ENCODE measurements around the gene TCF12.

TCF12 gene

DNA sequence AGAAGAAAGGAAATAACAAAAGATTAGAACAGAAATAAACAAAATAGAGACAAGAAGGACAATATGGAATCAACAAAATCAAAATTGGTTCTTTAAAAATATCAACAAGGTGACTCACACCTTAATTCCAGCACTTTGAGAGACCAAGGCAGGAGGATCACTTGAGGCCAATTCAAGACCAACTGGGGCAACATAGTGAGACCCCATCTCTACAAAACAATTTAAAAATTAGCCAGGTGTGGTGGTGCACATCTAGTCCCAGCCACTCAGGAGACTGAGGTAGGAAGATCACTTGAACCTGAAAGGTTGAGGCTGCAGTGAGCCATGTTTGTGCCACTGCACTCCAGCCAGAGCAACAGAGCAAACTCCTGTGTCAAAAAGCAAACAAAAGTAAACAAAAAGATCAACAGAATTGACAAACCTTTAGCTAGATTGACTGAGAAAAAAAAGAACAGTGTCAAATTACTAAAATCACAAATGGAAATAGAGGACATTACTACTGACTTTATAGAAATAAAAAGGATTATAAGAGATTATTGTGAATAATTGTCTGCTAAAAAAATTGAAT lies 267.1 kb downstream of the TCF12 start:
- DNase-seq = no peak

DNA sequence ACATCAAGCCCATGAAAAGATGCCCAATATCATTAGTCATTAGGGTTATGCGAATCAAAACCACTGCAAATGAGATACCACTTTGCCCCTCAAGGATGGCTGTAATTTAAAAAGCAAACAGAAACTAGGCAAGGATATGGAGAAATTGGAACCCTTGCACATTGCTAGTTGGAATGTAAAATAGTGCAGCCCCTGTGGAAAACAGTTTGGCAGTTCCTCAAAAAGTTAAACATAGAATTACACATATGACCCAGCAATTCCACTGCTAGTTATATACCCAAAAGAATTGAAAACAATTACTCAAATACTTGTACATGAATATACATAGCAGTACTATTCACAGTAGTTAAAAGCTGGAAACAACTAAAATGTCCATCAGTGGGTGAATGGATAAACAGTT lies 271.0 kb downstream of the TCF12 start:
- DNase-seq = no peak

GRCh38 chr15:57190208-57190607 lies 271.8 kb downstream of the TCF12 start:
- DNase-seq = no peak

- no peak for DNase-seq
Measured at GRCh38 chr15:57193161-57193560, 274.7 kb downstream of the TCF12 start.

- no peak for DNase-seq
Measured at GRCh38 chr15:57195326-57195725, 276.9 kb downstream of the TCF12 start.

GRCh38 chr15:57196865-57197264 lies 278.4 kb downstream of the TCF12 start:
- no peak for DNase-seq

- no peak for DNase-seq
Measured at GRCh38 chr15:57198131-57198530, 279.7 kb downstream of the TCF12 start.

- peak; percentile 92 to 94 for DNase-seq
Measured at GRCh38 chr15:57198654-57199291, 280.3 kb downstream of the TCF12 start.

- DNase-seq = no peak
Measured at GRCh38 chr15:57201578-57201977, 283.1 kb downstream of the TCF12 start.

- DNase-seq = no peak
Measured at GRCh38 chr15:57203906-57204305, 285.5 kb downstream of the TCF12 start.

GRCh38 chr15:57205027-57205855 lies 286.8 kb downstream of the TCF12 start:
- no peak for DNase-seq

DNA sequence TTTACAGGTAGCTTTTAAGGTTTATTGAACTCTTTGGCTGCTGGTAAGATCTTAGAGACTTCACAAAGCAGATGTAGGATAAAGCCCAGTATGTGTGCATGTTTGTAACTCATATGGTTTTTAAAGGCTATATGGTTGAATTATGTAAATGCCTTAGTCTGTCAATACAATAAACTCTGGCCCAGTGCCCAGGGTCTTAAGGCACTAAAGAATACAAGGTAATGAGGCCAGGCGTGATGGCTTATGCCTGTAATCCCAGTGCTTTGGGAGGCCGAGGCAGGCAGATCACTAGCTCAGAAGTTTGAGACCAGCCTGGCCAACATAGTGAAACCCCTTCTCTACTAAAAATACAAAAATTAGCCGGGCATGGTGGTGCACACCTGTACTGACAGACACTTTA lies 287.6 kb downstream of the TCF12 start:
- DNase-seq = peak; percentile 28 to 34

- peak; percentile 11 to 27 for DNase-seq
Measured at GRCh38 chr15:57213862-57214261, 295.4 kb downstream of the TCF12 start.

GRCh38 chr15:57215326-57215725 lies 296.9 kb downstream of the TCF12 start:
- DNase-seq = no peak

DNA sequence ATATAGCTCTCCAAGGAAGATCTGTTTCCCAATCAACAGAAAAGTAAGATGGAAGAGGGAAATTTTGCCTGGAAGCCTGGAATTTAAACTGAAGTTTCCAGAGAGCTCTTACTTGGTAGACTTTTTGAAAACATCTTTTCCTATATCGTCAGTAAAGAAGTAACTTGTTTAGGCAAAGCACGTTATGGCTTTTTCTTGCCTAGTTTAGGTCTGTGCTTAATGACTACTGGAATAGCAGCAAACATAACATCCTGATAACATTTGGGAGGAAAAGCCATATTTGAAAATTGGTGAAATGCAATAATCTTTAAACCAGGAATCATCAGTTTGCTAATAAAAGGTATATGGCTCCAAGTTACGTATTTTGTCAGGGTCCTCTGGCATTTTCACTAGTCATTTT lies 297.4 kb downstream of the TCF12 start:
- no peak for DNase-seq

- DNase-seq = peak; percentile 36 to 38
Measured at GRCh38 chr15:57216288-57216687, 297.8 kb downstream of the TCF12 start.

- peak in 1 of 2 experiments; percentile 34 for DNase-seq
Measured at GRCh38 chr15:57217778-57218598, 299.5 kb downstream of the TCF12 start.

DNA sequence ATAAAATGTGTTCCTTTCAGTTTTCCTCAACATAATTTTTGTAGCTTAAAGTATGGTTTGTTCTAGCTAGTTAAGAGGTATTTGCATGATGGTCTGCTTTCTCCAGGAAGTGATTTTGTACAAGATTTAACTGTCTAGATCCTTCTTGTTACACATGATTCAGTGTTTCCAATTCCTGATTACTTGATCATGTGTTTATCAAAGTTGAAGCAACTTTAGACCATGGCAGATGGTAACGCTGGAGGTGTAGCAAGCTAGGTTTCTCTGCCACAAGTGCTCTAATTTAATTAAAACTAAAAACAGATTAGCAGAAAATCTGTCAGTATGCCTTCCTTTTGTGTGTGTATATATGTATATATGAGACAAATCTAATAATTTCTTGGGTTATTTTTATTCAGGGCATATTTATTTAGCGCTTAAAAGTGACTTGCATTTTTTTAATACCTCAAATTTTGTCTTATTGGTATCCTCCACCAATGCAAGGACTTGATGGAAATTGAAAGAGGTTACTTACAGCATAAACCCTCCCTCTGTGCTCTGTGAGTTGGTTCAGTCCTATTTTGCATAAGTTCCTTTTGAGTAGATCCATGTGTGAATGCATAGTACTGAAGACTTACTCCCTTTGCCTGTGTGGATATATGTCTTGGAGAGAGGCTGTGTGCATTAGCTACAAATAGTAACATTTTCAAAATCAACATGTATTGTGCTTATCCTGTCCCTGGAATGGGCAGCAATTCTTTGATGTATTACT lies 300.6 kb downstream of the TCF12 start:
- DNase-seq = peak; percentile 92 to 94

- DNase-seq = peak in 1 of 2 experiments; percentile 15
Measured at GRCh38 chr15:57220205-57220604, 301.8 kb downstream of the TCF12 start.

DNA sequence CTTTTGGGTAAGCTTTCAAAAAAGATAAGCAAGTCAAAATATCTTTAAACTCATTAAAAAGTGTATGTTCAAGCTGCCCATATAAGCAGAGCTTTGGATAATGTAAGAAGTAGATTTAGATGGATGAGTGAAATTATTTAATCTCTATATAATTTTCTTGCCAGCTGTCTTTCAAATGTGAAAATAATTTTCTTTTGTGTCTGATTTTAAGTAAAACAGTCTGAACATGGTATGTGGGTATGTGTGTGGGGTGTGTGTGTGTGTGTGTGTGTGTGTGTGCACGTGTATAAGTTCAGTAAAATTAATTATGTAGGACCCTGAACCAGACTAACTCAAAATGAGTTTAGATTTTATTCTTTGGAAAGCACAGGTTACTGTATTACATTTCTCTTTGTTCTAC lies 302.7 kb downstream of the TCF12 start:
- DNase-seq = no peak

- no peak for DNase-seq
Measured at GRCh38 chr15:57223345-57223744, 304.9 kb downstream of the TCF12 start.

DNA sequence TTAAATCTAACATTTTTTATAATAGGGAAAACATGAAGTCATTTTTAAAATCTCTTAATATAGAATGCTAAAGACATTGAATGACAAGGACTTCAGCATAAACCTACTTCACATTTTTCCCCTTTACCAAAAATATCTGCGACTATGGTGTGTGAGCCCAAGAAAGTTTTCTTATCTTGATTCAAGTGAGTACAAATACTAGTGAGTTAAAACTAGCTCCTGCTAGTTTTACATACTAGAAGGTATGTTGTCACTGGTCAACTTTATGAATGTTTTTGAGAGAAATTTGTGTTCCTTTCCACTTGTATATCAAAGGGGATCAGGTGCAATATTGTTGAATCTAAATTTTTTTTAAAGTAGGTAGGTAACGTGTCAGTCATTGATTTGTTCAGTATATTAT lies 305.4 kb downstream of the TCF12 start:
- no peak for DNase-seq

All from SHP77 (cell line).